ENCODE data around the gene STBD1.
"Not testable (repeated sequence)": the region's sequence is repeated elsewhere in the genome, so short reads cannot be mapped to it uniquely, and the experiment has no call there.

Gene STBD1

GRCh38 chr4:76282941-76283689, 23.4 kb upstream of the STBD1 start:
- no peak for TF ChIP-seq CTCF (IDR thresholded peaks at IDR 0.05; ENCODE audit: low read length, missing control alignments)
- no peak for DNase-seq (ENCODE audit: low read depth)
- no peak overlapping the region for H3K4me3 ChIP-seq (replicated peaks; ENCODE audit: low read depth, low read length)

GRCh38 chr4:76283900-76284299, 22.6 kb upstream of the STBD1 start:
- no peak for TF ChIP-seq CTCF (IDR thresholded peaks at IDR 0.05; ENCODE audit: low read length, missing control alignments)
- H3K4me3 ChIP-seq (replicated peaks; ENCODE audit: low read depth, low read length) = no peak overlapping the region
- DNase-seq (ENCODE audit: low read depth) = no peak

DNA sequence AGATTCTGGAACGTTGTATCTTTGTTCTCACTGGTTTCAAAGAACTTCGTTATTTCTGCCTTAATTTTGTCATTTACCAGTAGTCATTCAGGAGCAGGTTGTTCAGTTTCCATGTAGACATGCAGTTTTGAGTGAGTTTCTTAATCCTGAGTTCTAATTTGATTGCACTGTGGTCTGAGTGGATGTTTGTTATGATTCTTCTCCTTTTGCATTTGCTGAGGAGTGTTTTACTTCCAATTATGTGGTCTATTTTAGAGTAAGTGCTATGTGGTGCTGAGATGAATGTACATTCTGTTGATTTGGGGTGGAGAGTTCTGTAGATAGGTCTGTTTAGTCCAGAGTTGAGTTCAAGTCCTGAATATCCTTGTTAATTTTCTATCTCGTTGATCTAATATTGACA, 18.7 kb upstream of the STBD1 start:
- not testable (repeated sequence) for H3K4me3 ChIP-seq (replicated peaks; ENCODE audit: low read depth, low read length); DNase-seq (ENCODE audit: low read depth)

DNA sequence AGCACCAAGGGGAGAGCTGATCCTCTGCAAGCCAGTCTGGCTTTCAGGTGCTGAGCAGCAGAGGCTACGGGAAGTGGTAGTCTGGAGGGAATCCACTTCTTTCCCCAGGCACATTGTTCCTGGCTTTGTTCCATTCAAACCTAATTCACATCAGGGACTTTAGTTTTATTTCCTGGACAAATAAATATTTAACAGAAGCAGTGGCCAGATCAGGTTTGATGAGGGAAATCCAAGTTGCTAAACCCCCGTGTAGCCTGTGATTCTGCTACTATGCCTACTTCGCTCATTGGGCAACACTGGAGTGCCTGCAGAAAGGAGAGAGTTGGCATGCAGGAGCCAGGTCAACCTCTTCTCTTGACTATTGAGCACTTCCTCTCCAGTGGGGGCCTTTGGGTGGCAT, 13.8 kb upstream of the STBD1 start:
- TF ChIP-seq CTCF (IDR thresholded peaks at IDR 0.05; ENCODE audit: low read length, missing control alignments) = no peak
- no peak overlapping the region for H3K4me3 ChIP-seq (replicated peaks; ENCODE audit: low read depth, low read length)
- DNase-seq (ENCODE audit: low read depth) = no peak

GRCh38 chr4:76293772-76294171, 12.8 kb upstream of the STBD1 start:
- peak; percentile 16 for DNase-seq (ENCODE audit: low read depth)
- no peak for TF ChIP-seq CTCF (IDR thresholded peaks at IDR 0.05; ENCODE audit: low read length, missing control alignments)
- H3K4me3 ChIP-seq (replicated peaks; ENCODE audit: low read depth, low read length) = no peak overlapping the region

GRCh38 chr4:76296286-76296820, 10.2 kb upstream of the STBD1 start:
- TF ChIP-seq CTCF (IDR thresholded peaks at IDR 0.05; ENCODE audit: low read length, missing control alignments) = no peak

DNA sequence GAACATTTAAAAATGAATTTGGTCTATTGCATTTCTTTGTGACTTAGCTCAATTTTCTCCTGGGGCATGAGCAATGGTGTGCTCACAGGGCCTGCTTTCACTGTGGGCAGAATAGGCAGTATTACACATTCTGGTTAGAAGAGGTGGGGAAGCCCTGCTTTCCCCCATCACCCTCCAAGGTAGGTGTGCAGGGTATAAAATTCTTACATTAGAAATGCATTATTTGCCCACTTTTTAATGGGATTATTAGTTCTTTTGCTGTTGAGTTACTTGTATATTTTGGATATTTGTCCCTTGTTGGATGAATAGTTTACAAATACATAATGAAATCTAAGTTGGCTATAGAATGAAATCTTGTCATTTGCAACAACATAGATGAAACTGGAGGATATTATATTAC, 8.3 kb upstream of the STBD1 start:
- H3K4me3 ChIP-seq (replicated peaks; ENCODE audit: low read depth, low read length) = no peak overlapping the region
- TF ChIP-seq CTCF (IDR thresholded peaks at IDR 0.05; ENCODE audit: low read length, missing control alignments) = no peak
- DNase-seq (ENCODE audit: low read depth) = no peak

More at GRCh38 chr4:76296286-76296820, 10.2 kb upstream of the STBD1 start:
- no peak overlapping the region for H3K4me3 ChIP-seq (replicated peaks; ENCODE audit: low read depth, low read length)
- no peak for DNase-seq (ENCODE audit: low read depth)
